Activated T-helper 9 cell treated with anti-CD3 and anti-CD28 coated beads, Interleukin-2, amount 50 U/mL, for 16 hours (primary cell): ENCODE data around the gene NR2F6.
"Not testable (repeated sequence)": the region's sequence is repeated elsewhere in the genome, so short reads cannot be mapped to it uniquely, and the experiment has no call there.

ENCODE experiments used
- DNase-seq: peaks from one replicate; pipeline ENCODE4 v3.0.0-alpha.2; 2020; ENCODE audit warnings: low read depth

Gene NR2F6

DNA sequence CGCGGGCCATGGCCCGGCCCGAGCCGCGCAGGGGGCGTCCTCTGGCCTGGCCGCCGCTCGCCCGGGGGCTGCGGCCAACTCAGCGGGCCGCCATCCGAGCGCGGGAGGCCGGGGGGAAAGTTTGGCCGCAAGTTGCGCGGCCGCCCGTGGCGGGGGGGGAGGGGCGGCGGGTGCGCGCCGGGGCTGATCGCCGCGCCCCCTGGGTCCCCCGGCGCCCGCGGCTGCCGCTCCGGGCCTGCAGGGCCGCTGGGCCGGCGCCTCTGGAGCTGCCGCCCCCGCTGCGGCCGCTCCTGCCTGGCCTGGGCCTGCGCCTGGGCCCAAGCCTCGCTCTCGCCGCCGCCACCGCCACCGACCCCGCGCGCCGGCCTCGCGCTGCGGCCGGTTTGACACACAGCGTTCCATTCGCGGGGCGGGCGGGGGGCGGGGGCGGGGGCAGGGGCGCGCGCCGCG is at the start of gene NR2F6:
NR2F6 (minus strand) TSS at position 385 of the 450 bp plus-strand sequence. CDS start 699 bp downstream, outside the sequence.
- no peak for DNase-seq

DNA sequence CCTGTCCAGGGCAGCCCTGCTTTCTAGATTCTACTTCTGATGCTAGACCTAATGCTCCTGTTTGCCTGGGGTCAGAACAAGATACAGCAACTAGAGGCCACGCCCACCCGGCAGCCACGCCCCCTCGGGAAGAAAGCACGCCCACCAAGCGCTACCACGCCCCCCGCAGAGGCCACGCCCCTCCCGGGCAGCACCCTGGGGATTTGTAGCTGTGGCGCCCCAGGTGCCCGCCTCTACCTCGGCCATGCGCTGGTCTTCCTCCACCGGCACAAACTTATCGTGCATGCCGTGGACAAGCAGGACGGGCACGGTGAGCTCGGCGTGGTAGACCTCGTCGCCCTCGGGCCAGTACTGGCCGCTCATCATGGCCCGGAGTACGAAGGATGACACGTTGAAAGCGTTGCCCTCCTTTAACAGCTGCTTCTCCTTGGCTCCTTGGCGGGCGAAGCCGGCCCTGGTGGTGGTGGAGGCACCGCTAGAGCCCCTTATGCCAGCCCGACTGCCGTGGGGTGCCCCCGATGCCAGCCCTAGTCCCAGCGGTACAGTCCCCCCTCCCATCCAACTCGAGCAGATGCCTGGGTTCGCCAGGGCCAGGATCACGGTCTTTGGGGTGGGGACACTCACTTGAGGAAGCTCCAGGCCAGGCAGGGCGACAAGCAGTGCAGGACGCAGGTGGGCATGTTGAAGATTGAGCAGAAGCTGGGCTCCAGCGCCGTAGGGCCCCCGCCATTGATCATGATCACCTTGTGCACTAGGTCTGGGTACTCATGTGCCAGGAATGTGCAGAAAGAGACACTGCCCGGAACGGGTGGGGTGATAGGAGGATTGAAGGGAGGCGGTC is 48.6 kb upstream of the NR2F6 start:
- DNase-seq: peak; percentile 29

DNA sequence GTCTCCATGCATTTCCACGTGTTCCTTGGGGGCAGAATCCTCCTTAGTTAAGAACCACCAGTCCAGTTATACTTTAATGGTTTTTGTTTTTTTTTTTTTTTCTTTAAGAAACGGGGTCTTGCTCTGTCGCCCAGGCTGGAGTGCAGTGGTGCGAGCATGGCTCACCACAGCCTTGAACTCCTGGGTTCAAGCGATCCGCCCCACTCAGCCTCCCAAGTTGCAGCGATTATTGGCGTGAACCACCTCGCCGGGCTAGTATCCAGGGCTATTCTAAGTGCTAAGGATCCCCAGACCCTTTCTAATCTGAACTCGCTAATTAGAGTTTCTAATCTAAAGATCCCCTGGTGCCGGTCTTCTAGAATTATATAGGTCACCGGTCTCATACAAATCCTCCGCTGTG is 47.9 kb upstream of the NR2F6 start:
- no peak for DNase-seq

DNA sequence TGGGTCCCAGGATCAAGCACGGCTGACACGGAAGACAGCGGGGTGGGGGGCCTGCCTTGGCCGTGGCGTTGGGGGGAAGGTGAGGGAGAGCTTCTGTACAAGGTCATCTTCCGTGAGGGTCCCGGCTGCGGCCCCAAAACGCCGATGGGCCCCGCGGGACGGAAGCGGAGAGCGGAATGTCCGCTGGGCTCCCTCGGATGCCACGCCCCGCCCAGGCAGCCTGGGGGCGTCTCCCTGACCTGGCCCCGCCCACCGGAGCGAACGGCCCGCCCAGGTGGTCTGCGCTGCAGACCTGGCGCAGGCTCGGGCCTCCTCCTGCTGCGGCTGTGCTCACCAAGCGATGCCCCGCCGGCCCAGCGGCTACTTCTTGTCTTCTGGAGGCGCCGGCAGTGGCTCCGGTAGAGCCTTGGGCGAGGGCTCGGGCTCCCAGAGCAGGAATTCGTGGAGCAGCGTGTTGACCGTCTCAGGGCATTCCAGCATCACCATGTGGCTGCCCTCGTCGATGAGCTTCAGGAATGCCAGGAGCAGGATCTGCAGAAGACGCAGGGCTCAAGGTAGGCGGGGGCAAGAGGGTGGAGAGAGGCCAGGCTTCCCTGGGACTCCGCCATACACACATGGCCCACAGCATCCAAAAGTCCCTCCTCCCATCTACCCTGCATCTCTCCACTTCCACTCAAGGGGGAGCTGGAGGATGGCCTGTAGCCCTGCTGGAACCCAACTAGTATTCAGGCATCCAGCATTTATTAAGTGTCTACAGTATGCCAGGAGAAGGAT is 46.8 kb upstream of the NR2F6 start:
- peak; percentile 70 for DNase-seq

DNA sequence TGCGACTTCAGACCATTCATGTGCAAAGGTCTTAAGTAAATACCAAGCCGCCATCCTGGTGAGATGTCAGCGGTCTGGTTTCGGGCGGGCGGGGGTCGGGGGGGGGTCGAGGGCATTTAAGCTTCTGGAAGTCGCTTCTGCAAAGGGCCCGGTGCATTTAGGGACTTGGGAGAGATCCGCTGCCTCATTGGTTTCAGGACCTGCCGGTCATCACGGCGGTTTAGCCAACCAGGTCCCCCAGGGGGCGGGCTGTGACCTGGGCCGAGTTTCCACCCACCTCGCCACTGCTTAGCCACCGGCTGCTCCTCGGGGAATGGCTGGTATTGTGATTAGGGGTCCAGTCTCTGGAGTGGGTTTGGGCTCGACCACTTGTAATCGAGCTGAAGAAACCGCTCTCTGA is 43.8 kb upstream of the NR2F6 start:
- no peak for DNase-seq

DNA sequence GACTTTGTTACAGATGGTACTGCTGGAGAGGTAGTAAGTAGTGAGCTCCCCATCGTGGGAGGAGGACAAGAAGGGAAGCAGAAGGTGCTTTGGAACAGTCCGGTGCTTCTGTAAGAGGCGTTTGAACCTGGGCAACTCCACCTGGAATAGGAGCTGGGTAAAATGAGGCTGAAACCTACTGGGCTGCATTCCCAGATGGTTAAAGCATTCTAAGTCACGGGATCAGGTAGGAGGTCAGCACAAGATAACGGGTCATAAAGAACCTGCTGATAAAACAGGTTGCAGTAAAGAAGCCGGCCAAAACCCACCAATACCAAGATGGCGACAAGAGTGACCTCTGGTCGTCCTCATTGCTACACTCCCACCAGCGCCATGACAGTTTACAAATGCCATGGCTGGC is 41.0 kb upstream of the NR2F6 start:
- no peak for DNase-seq

DNA sequence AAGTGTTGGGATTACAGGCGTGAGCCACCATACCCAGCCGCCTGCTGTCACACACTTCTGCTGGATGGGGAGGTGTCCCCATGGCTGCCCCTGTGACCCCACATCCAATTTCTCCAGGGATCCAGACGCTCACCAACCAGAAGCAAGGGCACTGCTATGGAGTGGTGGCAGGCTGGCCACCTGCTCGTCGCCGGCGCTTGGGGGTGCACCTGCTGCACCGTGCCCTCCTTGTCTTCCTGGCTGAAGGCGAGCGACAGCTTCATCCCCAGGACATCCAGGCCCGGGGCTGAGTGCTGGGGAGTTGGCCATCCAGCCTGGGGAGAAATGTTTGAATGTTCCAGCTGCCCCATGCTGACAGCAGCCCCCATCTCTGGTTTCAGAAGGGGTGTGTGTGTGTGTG is 40.5 kb upstream of the NR2F6 start:
- no peak for DNase-seq

DNA sequence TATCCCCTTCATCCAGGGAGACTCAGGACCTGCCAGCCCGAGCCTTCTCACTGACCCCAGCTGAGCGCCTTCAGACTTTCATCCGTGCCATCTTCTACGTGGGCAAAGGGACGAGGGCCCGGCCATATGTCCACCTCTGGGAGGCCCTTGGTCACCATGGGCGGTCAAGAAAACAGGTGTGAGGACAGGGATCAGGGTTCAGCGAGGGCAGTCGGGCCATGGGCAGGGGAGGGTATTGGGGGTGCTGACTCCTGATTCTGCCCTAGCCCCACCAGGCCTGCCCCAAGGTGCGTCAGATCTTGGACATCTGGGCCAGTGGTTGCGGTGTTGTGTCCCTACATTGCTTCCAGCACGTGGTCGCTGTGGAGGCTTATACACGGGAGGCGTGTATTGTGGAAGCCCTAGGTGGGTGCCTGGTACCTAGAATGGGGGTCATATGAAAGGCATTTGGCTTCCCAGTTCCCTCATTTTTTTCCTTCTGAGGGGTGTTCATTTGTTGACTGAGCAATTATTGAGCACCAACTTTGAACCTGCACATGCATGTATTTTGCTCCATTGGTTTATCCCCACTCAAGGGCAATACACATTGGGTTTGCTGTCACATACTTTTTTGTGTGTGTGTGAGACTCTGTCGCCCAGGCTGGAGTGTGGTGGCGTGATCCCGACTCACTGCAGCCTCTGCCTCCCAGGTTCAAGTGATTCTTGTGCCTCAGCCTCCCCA is 39.9 kb upstream of the NR2F6 start:
- DNase-seq: no peak

DNA sequence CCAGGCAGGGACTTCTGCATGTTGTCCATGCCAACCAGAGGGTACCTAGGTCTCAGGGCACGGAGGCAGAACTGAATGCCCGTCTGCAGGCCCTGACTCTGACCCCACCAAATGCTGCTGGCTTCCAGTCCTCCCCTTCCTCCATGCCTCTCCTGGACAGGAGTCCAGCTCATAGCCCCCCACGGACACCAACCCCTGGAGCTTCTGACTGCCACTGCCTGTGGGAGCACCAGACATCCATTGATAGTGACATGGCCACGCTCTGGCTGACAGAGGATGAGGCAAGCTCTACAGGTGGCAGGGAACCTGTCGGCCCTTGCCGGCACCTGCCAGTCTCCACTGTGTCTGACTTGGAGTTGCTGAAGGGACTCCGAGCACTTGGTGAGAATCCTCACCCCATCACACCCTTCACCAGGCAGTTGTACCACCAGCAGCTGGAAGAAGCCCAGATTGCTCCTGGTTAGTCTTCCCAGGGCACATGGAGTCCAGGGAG is 37.8 kb upstream of the NR2F6 start:
- no peak for DNase-seq

DNA sequence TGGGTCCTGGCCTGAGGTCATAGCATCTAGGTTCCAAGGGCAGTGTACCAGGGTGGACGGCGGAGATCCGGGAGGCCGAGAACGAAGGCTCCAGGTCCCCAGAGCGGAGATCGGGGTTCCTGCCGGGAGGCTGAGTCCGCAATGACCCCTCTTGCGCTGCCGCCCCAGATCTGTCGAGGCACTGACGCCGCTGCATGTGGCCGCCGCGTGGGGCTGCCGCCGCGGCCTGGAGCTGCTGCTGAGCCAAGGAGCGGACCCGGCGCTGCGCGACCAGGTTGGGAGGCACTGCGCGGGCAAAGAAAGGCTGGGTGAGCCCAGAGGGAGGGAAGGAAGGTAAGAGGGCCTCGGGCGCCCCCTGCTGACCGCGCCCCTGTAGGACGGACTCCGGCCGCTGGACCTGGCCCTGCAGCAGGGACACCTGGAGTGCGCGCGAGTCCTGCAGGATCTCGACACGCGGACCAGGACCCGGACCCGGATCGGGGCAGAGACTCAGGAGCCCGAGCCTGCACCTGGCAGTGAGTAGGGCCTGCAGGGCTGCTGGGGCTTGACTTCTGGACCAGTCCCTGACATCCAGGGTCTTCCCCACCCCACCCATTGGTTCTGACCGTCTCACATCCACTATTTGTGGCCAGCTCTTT is 36.9 kb upstream of the NR2F6 start:
- peak; percentile 71 for DNase-seq

DNA sequence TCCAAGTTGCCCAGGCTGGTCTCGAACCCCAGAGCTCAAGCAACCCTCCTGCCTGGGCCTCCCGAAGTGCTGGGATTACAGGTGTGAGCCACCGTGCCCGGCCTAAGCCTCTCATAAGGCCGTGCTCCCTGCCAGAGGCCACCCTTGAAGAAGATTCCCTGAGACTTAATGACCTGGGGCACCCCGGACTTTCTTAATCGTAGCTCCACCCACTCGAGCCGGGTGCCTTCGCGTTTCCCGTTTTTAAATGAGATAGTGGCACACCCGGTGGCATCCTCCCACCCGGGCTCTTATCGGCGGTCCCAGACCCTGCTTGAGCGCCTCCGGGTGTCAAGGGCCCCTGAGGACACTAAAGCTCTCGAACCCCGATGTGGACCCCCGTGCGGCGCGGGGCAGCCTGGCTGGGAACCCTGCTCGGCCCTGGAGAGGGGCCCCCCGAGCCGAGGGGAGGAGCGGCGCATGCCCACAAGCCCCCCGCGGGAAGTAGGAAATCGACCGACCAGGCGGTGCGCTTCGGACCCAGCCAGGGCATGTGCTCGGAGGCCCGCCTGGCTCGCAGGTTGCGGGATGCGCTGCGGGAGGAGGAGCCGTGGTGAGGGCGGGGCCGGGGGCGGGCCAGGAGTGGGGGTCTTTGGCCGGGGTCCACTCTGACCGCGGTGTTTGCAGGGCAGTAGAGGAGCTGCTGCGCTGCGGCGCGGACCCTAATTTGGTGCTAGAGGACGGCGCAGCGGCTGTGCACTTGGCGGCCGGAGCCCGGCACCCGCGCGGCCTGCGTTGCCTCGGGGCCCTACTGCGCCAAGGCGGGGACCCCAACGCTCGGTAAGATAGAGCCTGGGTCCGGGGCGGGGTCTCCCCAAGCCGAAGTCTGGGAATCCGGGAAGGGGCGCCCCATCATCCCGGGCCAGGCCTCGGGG is 35.9 kb upstream of the NR2F6 start, which contains the start of gene ANKLE1:
ANKLE1 (plus strand) TSS at position 511 of the 914 bp plus-strand sequence; CDS start at position 531, 20 bp downstream.
- DNase-seq: no peak

DNA sequence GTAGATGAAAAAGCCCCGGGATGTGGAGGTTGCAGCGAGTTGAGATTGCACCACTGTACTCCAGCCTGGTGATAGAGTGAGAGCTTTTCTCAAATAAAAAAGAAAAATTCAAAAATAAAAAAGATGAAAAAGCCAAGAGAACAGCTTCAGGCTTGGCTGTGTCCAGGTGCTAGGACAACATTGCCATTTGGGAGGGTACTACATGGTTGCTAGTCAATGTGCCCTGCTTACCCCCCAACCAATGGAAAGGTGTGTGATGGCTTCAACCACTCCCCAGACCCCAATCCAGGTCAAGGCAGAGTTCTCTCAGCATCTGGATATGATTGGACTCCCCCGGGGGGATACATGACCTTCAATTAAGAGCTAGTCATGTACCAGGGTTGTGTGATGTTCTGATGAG is 33.7 kb upstream of the NR2F6 start:
- no peak for DNase-seq

DNA sequence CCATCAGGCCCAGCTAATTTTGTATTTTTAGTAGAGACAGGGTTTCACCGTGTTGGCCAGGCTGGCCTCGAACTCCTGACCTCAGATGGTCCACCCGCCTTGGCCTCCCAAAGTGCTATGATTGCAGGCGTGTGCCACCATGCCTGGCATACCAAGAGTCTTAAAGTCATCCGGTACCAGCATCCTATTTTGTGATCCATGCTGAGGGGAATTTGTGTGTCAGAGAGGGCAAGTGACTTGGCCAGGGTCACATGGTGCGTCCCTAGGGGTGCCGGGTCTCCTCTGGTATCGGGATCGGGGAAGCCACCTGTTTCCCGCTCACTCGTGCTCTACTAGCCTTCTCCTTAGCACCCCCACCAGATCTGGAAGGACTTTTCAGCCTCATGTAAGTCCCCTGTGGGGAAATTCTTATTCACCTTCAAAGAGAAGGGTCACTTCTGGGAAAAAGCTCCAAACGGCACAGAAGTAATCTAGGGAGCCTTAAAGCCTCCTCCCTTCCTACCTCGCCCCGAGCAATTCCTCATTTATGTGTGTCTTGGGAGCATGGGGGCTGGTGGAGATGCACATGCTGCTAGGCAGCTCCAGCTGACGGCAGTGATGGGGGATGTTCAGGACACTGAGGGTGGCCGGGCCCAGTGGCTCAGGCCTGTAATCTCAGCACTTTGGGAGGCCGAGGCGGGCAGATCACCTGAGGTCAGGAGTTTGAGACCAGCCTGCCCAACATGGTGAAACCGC is 29.9 kb upstream of the NR2F6 start:
- no peak for DNase-seq

DNA sequence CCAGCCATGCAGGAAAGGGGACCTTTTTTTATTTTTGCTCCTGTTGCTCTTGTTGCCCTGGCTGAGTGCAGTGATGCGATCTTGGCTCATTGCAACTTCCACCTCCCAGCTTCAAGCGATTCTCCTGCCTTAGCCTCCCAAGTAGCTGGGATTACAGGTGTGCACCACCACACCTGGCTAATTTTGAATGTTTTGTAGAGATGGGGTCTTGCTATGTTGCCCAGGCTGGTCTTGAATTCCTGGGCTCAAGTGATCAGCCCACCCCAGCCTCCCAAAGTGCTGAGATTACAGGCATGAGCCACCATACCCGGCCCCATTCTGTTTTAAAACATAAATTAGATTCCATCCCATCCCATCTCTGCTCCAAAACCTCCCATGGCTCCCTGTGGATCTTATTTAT is 29.2 kb upstream of the NR2F6 start:
- not testable (repeated sequence) for DNase-seq

DNA sequence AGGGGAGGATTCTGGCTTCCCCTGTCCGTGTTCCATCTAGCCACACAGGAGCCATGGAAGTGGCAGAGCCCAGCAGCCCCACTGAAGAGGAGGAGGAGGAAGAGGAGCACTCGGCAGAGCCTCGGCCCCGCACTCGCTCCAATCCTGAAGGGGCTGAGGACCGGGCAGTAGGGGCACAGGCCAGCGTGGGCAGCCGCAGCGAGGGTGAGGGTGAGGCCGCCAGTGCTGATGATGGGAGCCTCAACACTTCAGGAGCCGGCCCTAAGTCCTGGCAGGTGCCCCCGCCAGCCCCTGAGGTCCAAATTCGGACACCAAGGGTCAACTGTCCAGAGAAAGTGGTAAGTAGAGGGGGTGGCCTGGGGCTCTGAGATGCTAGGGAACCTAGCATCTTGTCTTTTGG is 23.0 kb upstream of the NR2F6 start:
- no peak for DNase-seq

DNA sequence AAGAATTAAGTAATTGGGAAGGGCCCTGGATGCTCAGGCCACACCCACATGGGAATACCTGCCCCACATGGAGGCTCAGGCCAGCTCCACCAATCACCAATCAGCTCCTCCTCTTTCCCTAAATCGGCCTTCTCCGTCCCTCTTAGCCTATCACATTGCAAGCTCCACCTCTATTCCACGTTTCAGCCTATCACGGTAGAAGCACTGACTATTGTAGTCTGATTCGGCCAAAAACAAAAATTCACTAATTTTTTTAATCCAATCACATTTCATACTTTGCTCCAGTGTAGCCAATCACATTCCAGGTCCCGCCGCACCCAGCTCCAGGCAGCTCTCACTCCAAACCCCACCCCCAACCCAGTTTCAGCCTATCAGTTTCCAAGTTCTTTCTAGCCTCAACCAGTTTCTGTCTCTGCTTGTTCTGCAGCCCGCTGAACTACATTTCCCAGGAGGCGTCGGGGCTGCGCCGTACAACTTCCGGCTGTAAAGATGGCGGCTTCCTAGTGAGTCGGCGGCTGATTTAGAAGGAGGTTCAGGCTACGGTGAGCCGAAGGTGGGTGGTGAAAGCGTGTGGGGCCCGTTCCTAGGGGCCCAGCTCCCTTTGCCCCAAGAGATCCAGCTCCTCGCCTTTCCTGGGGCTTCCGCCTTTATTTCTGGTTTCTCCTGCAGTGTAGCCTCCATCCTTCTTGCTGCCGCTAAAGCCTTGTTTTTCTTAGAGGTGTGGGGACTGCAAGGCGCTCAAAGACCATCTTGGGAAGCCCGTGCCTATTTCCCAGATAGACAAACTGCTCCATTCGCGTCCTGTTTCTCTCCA is 21.5 kb upstream of the NR2F6 start, which contains the start of gene BABAM1:
BABAM1 (plus strand) TSS at position 469 of the 814 bp plus-strand sequence. CDS start 1,364 bp downstream, outside the sequence.
- peak; percentile 89 for DNase-seq

DNA sequence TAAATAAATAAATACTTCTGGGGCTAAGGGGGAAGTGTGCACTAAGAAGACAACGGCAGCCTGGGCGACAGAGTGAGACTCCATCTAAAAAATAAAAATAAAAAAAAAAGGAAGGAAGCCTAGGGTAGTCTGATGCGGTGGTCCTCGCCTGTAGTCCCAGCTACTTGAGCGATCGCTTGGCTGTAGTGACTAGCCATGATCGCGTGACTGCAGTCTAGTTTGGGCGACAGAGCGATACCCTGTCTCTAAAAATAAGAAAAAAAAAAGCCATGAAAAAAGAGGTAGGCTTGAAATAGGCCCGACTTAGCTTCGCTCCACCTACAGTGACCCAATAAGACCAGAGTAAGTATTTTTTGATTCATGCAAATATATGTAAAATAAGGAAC is 20.9 kb upstream of the NR2F6 start:
- no peak for DNase-seq

DNA sequence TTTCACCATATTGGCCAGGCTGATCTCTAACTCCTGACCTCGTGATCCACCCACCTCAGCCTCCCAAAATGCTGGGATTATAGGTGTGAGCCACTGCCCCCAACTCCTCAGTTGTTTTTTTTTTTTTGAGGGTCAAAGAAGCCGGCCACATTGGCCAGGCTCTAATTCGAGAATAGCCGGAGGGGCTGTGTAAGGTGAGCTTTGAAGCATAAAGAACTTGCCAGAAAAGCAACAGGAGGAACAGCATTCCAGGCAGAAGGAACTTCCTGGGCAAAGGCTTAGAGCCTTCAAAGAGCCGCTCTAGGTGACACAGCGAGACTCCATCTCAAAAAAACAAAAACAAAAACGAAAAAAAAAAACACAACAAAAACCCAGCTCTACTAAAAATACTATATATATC is 20.3 kb upstream of the NR2F6 start:
- DNase-seq: no peak

DNA sequence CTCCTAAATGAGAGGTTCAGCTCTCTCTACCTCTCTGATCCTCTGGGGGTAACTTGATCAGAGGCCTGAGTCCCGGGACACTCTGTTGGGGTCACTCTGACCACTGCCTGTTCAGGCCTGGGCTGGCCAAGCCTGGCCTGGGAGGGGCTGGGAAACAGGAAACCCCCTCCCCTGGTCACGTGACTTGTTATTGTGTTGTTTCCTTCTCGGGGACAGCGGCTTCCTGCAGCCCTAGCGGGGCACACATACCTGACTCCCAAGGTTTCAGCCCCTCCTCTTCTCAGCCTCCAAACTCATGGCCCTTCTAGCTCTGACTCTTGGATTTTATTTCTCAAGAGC is 18.9 kb upstream of the NR2F6 start, which contains the start of gene USHBP1:
USHBP1 (minus strand) TSS at position 105 of the 339 bp plus-strand sequence. CDS start 446 bp downstream, outside the sequence.
- DNase-seq: no peak
